Neutrophil (primary cell): Measurements from ENCODE around the gene PSMA7.
A peak's percentile ranks its signal among the peaks of the same experiment; 100 is the strongest.

Source experiments
- H3K27ac ChIP-seq: fragments of 200-600 bp; sonication (generic); 2 replicates; pipeline ENCODE4 v1.5.1; 2016; ENCODE audit warnings: mild to moderate bottlenecking, moderate library complexity
- H3K27me3 ChIP-seq: fragments of 200-600 bp; sonication (generic); 2 replicates; pipeline ENCODE4 v1.6.0; 2016; ENCODE audit warnings: mild to moderate bottlenecking
- H3K36me3 ChIP-seq: fragments of 200-600 bp; sonication (generic); 2 replicates; pipeline ENCODE4 v1.5.1; 2017
- H3K4me1 ChIP-seq, 2 experiments: fragments of 200-600 bp in 1 of 2; sonication (generic) in 1 of 2; 1 replicate in 1 of 2; 2 replicates in 1 of 2; pipeline versions ENCODE4 v1.5.1 to v1.6.1; 2013 to 2016; ENCODE audit warnings: low read depth in 1 of 2, low read length in 1 of 2, mild to moderate bottlenecking in 1 of 2, moderate library complexity in 1 of 2; ENCODE audit not compliant: control insufficient read depth in 1 of 2, insufficient read depth in 1 of 2
- H3K4me3 ChIP-seq, 2 experiments: fragments of 200-600 bp in 1 of 2; sonication (generic) in 1 of 2; 1 replicate in 1 of 2; 2 replicates in 1 of 2; pipeline ENCODE4 v1.5.1; 2013 to 2016; ENCODE audit warnings: low read depth in 1 of 2, low read length in 1 of 2, mild to moderate bottlenecking in 1 of 2, moderate library complexity in 1 of 2
- H3K9me3 ChIP-seq: fragments of 200-600 bp; sonication (generic); 2 replicates; pipeline ENCODE4 v1.5.1; 2016
- TF ChIP-seq, protein P1 (sequence below): fragments of 200-600 bp; sonication (generic); IDR thresholded peaks from 2 replicates; pipeline ENCODE4 v1.5.1; 2016; ENCODE audit warnings: antibody characterized with exemption

Gene PSMA7

DNA sequence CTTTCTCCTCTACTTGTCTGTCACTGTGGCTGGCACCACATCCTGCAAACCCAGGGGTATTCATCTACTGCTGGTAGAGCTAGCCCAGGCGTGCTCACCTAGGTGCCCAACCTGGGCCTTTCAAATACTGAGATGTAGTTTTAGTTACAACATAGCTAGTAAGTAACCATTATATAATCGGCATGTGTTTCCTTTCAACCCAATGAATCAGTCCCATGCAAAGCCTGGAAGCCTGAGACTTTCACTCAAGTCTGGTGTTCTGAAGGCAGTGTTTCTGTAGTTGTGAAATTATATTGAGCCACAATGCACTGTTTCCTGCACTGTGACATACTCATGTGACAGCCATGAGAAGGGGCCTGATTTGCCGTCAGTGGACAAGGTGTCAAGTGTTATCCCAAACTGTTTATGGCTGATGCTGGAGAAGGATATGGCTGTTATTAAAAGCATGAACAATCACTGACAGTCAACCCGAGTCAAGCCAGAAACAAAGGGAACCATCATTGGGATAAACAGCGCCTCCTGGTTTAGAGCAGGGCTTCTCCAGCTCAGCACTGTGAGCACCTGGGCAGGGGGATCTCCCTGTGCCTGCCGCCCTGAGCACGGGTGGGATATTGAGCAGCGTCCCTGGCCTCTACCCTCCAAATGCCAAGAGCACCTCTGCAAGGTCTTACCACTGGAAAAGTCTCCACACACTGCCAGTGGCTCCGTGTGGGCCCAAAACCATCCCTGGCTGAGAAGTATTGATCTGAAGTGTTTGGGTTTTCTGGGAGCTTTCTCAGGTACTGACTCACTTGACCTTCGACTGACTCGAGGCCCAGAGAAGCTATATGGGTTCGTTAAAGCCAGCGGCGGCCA is 1.6 kb downstream of the PSMA7 start:
- no peaks in the 10 kb centered on the region for H3K9me3 ChIP-seq

DNA sequence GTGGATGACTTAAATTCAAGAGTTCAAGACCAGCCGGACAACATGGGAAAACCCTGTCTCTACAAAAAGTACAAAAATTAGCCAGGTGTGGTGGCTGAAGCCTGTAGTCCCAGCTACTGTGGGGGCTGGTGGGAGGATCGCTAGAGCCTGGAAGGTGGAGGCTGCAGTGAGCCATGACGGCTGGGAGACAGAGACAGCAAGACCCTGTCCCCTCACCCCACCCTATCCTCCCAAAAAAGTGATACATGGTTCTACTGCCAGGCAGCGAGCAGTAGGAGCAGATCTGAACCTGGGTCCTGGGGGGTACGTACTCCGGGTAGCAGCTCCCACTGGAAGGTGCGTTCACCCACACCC is 2.2 kb downstream of the PSMA7 start:
- Histone ChIP-seq H3K27me3 (peaks cover 12% of the 10 kb centered on the region), H3K9me3 (no peaks in the 10 kb centered on the region), H3K4me3 (peak overlapping the region; percentile 73 to 82), H3K36me3 (peaks cover 45% of the 10 kb centered on the region), H3K4me1 (peaks cover 34 to 41% of the 10 kb centered on the region in 2 experiments), H3K27ac (peak overlapping the region; percentile 100)
- TF ChIP-seq, protein P1, sequence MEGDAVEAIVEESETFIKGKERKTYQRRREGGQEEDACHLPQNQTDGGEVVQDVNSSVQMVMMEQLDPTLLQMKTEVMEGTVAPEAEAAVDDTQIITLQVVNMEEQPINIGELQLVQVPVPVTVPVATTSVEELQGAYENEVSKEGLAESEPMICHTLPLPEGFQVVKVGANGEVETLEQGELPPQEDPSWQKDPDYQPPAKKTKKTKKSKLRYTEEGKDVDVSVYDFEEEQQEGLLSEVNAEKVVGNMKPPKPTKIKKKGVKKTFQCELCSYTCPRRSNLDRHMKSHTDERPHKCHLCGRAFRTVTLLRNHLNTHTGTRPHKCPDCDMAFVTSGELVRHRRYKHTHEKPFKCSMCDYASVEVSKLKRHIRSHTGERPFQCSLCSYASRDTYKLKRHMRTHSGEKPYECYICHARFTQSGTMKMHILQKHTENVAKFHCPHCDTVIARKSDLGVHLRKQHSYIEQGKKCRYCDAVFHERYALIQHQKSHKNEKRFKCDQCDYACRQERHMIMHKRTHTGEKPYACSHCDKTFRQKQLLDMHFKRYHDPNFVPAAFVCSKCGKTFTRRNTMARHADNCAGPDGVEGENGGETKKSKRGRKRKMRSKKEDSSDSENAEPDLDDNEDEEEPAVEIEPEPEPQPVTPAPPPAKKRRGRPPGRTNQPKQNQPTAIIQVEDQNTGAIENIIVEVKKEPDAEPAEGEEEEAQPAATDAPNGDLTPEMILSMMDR: no peak

More for the DNA sequence above, 1.6 kb downstream of the PSMA7 start:
- Histone ChIP-seq H3K27me3 (peaks cover 12% of the 10 kb centered on the region), H3K4me3 (peak overlapping the region; percentile 73 to 82), H3K4me1 (peaks cover 34 to 38% of the 10 kb centered on the region in 2 experiments), H3K36me3 (peaks cover 39% of the 10 kb centered on the region), H3K27ac (peak overlapping the region; percentile 100)
- TF ChIP-seq, protein P1: no peak

DNA sequence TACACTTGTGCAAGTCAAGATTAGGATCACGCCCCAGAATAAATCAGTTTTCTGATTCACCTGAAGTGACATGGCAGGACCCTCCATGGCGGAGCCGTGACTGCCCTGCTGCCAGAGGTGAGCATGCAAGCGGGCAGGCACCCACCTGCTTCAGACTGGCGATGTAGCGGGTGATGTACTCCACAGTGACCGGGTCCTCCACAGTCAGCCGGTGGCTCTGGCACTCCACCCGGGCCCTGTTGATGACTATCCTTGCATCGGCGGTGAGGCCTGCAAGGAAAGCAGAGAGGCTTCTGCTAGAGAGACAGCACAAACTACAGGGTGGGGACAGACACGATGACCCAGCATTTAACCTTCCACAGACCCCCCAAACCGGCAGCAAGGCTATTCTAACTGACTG is 3.6 kb downstream of the PSMA7 start:
- no peak overlapping the region for H3K4me3 ChIP-seq
- TF ChIP-seq, protein P1: no peak
- H3K9me3 ChIP-seq: no peaks in the 10 kb centered on the region
- peaks cover 37 to 45% of the 10 kb centered on the region in 2 experiments for H3K4me1 ChIP-seq
- H3K27me3 ChIP-seq: peaks cover 5% of the 10 kb centered on the region
- H3K27ac ChIP-seq: peak overlapping the region; percentile 100
- H3K36me3 ChIP-seq: peaks cover 59% of the 10 kb centered on the region

DNA sequence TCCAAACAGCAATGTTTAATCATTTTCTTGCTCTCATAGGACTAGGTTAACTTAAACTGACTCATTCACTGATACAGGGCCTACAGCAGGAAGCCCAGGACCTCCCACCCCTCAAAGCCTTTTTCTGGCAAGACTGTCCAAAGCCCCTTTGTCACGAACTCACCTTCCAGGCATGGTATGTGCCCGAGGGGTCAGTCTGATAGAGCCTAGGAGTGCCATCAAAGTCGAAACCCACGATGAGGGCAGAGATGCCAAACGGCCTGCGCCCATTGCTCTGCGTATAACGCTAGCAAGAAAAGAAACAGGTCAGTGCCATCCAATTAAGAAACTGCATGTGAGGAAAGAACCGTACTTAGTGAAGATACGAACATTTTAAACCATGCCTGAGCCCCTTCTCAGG is 4.3 kb downstream of the PSMA7 start:
- H3K4me3 ChIP-seq: no peak overlapping the region
- H3K27me3 ChIP-seq: no peaks in the 10 kb centered on the region
- peaks cover 61% of the 10 kb centered on the region for H3K36me3 ChIP-seq
- H3K27ac ChIP-seq: no peak overlapping the region
- H3K4me1 ChIP-seq: peaks cover 38 to 47% of the 10 kb centered on the region in 2 experiments
- TF ChIP-seq, protein P1: no peak
- no peaks in the 10 kb centered on the region for H3K9me3 ChIP-seq

DNA sequence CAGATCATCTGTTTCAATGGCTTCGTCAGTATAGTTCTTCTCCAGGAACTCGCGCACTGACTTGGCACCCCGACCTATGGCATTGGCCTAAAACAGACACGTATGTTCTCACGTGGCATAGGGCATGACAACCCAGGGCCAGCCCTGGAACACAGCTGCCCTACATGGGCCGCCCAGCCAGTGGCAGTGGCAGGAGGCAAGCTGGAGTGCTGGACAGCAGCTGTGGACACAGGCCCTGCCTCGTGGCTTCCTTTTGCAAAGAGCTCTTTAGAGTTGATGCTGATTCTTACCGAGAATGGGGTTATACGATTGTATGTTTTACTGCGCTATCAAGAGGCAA is 5.0 kb downstream of the PSMA7 start:
- TF ChIP-seq, protein P1: no peak
- Histone ChIP-seq H3K27me3 (no peaks in the 10 kb centered on the region), H3K36me3 (peaks cover 63% of the 10 kb centered on the region), H3K4me3 (no peak overlapping the region), H3K9me3 (no peaks in the 10 kb centered on the region), H3K4me1 (peaks cover 46 to 54% of the 10 kb centered on the region in 2 experiments), H3K27ac (peak overlapping the region; percentile 91)
